H9 (cell line): ENCODE results near the gene TIMM50. TPM values are rescaled to one million over a fixed set of nuclear protein-coding genes. Genes with fewer than 3 reads are reported as not detected.

Experiments
- DNase-seq: peaks from one replicate; pipeline ENCODE4 v3.0.0-alpha.2; 2017
- H2AFZ ChIP-seq: one replicate; pipeline ENCODE4 v1.6.1; 2013; ENCODE audit warnings: mild to moderate bottlenecking, low read length, control low read depth, moderate library complexity
- H2AK5ac ChIP-seq: 2 replicates; pipeline ENCODE4 v1.6.1; 2013; ENCODE audit warnings: low read length, control low read depth, mixed read lengths; ENCODE audit not compliant: insufficient read length
- H2BK120ac ChIP-seq: one replicate; pipeline ENCODE4 v1.6.1; 2013; ENCODE audit warnings: low read depth, mild to moderate bottlenecking, low read length, control low read depth, inconsistent platforms; ENCODE audit not compliant: poor library complexity, severe bottlenecking
- H2BK12ac ChIP-seq: 2 replicates; pipeline ENCODE4 v1.6.1; 2013; ENCODE audit warnings: low read length, control low read depth, mixed read lengths, low read depth; ENCODE audit not compliant: insufficient read length
- H2BK15ac ChIP-seq: 2 replicates; pipeline ENCODE4 v1.6.1; 2013; ENCODE audit warnings: low read depth, low read length, control low read depth
- H2BK20ac ChIP-seq: one replicate; pipeline ENCODE4 v1.6.1; 2013; ENCODE audit warnings: low read depth, mild to moderate bottlenecking, low read length, control low read depth, inconsistent platforms; ENCODE audit not compliant: poor library complexity, severe bottlenecking
- H2BK5ac ChIP-seq: 2 replicates; pipeline ENCODE4 v1.6.1; 2013; ENCODE audit warnings: low read length, control low read depth, mixed read lengths; ENCODE audit not compliant: insufficient read length
- H3K14ac ChIP-seq: 2 replicates; pipeline ENCODE4 v1.6.1; 2013; ENCODE audit warnings: low read length, control low read depth; ENCODE audit not compliant: insufficient read depth
- H3K18ac ChIP-seq: 2 replicates; pipeline ENCODE4 v1.6.1; 2013; ENCODE audit warnings: low read depth, mild to moderate bottlenecking, mixed read lengths, low read length, control low read depth; ENCODE audit not compliant: insufficient read length
- H3K23ac ChIP-seq: 2 replicates; pipeline ENCODE4 v1.6.1; 2013; ENCODE audit warnings: low read length, control low read depth, mixed read lengths, low read depth; ENCODE audit not compliant: insufficient read length
- H3K23me2 ChIP-seq: 2 replicates; pipeline ENCODE4 v1.6.1; 2013; ENCODE audit warnings: low read depth, mild to moderate bottlenecking, mixed read lengths, low read length, control low read depth; ENCODE audit not compliant: insufficient read length, poor library complexity, severe bottlenecking
- H3K27ac ChIP-seq: 2 replicates; pipeline ENCODE4 v1.5.1; 2013; ENCODE audit warnings: low read length, control low read depth, mixed read lengths, low read depth; ENCODE audit not compliant: insufficient read length
- H3K27me3 ChIP-seq: 2 replicates; pipeline ENCODE4 v1.6.1; 2013; ENCODE audit warnings: low read length, control low read depth, inconsistent platforms; ENCODE audit not compliant: insufficient read depth
- H3K4ac ChIP-seq: 2 replicates; pipeline ENCODE4 v1.6.1; 2013; ENCODE audit warnings: low read depth, mild to moderate bottlenecking, control low read depth, inconsistent platforms, low read length, moderate library complexity
- H3K4me1 ChIP-seq: 2 replicates; pipeline ENCODE4 v1.6.1; 2013; ENCODE audit warnings: low read length, control low read depth, inconsistent platforms; ENCODE audit not compliant: insufficient read depth
- H3K4me2 ChIP-seq: 2 replicates; pipeline ENCODE4 v1.6.1; 2013; ENCODE audit warnings: low read length, control low read depth, mixed read lengths; ENCODE audit not compliant: insufficient read length, insufficient read depth
- H3K56ac ChIP-seq: 2 replicates; pipeline ENCODE4 v1.6.1; 2013; ENCODE audit warnings: low read depth, mild to moderate bottlenecking, mixed read lengths, low read length, control low read depth; ENCODE audit not compliant: insufficient read length
- H3K79me1 ChIP-seq: 2 replicates; pipeline ENCODE4 v1.6.1; 2013; ENCODE audit warnings: low read depth, mild to moderate bottlenecking, moderate library complexity, low read length, control low read depth, inconsistent platforms; ENCODE audit not compliant: insufficient read depth, poor library complexity, severe bottlenecking
- H3K79me2 ChIP-seq: 2 replicates; pipeline ENCODE4 v1.6.1; 2013; ENCODE audit warnings: low read length, control low read depth, inconsistent platforms; ENCODE audit not compliant: insufficient read depth
- H3K9ac ChIP-seq: 2 replicates; pipeline ENCODE4 v1.6.1; 2013; ENCODE audit warnings: low read length, control low read depth, mixed read lengths; ENCODE audit not compliant: insufficient read length; ENCODE audit errors: extremely low read depth
- H3K9me3 ChIP-seq: one replicate; pipeline ENCODE4 v1.6.1; 2013; ENCODE audit warnings: low read depth, low read length, inconsistent platforms; ENCODE audit not compliant: control insufficient read depth
- H3T11ph ChIP-seq: one replicate; pipeline ENCODE4 v1.6.1; 2013; ENCODE audit warnings: mild to moderate bottlenecking, low read length, control low read depth, inconsistent platforms
- H4K20me1 ChIP-seq: one replicate; pipeline ENCODE4 v1.6.1; 2013; ENCODE audit not compliant: control insufficient read depth, insufficient read length, insufficient read depth
- H4K5ac ChIP-seq: 2 replicates; pipeline ENCODE4 v1.6.1; 2013; ENCODE audit warnings: low read depth, mild to moderate bottlenecking, mixed read lengths, low read length, control low read depth; ENCODE audit not compliant: insufficient read length
- H4K8ac ChIP-seq: replicated peaks from 2 replicates; pipeline ENCODE4 v1.6.1; 2013; ENCODE audit warnings: low read length, control low read depth, mixed read lengths, low read depth; ENCODE audit not compliant: insufficient read length
- H4K91ac ChIP-seq: 2 replicates; pipeline ENCODE4 v1.6.1; 2013; ENCODE audit warnings: low read depth, mild to moderate bottlenecking, moderate library complexity, mixed read lengths, low read length, control low read depth; ENCODE audit not compliant: insufficient read length
- H3K27ac Mint-ChIP-seq, 3 experiments: 2 replicates in 2 of 3; 3 replicates in 1 of 3; pipeline ENCODE4 v1.8.0; 2020 to 2021; ENCODE audit warnings: mixed read lengths in 3 of 3, mild to moderate bottlenecking in 1 of 3, moderate library complexity in 1 of 3
- H3K27me3 Mint-ChIP-seq: 2 replicates; pipeline ENCODE4 v1.8.0; 2021; ENCODE audit warnings: low read depth, mild to moderate bottlenecking, moderate library complexity, mixed read lengths
- H3K36me3 Mint-ChIP-seq, 3 experiments: 2 replicates in 2 of 3; 3 replicates in 1 of 3; pipeline ENCODE4 v1.8.0; 2020 to 2021; ENCODE audit warnings: low read depth in 3 of 3, mixed read lengths in 3 of 3; ENCODE audit not compliant: insufficient read depth in 1 of 3
- H3K4me1 Mint-ChIP-seq, 2 experiments: 2 replicates each; pipeline ENCODE4 v1.8.0; 2020; ENCODE audit warnings: mixed read lengths in 2 of 2
- H3K4me3 Mint-ChIP-seq, 2 experiments: 2 replicates in 1 of 2; 3 replicates in 1 of 2; pipeline ENCODE4 v1.8.0; 2020 to 2021; ENCODE audit warnings: mild to moderate bottlenecking in 2 of 2, mixed read lengths in 2 of 2, moderate library complexity in 1 of 2
- H3K9me3 Mint-ChIP-seq, 2 experiments: 2 replicates in 1 of 2; 3 replicates in 1 of 2; pipeline ENCODE4 v1.8.0; 2020; ENCODE audit warnings: mild to moderate bottlenecking in 2 of 2, mixed read lengths in 2 of 2, moderate library complexity in 1 of 2
- WGBS: extraction: QIAGEN DNeasy Blood & Tissue Kit; methylation state at CpG from one replicate; pipeline ENCODE4 v1.1.7; 2013; ENCODE audit warnings: missing lambda C conversion rate, low lambda C conversion rate, mixed read lengths; ENCODE audit not compliant: insufficient read length; ENCODE audit errors: extremely low coverage; 5-methylcytosine and 5-hydroxymethylcytosine counted together
- total RNA-seq: library from RNA; stranded (reverse); gene quantifications from 2 replicates; pipeline ENCODE4 v1.2.1, GENCODE V29; 2021
- TF ChIP-seq, protein P1 (sequence below): fragments of 200-600 bp; sonication (generic); conservative IDR thresholded peaks from 3 replicates; pipeline ENCODE4 v1.8.0; 2021; ENCODE audit warnings: antibody characterized with exemption, mild to moderate bottlenecking

Gene TIMM50
- total RNA-seq, 1 experiment from 2014 or later, result 128 TPM

DNA sequence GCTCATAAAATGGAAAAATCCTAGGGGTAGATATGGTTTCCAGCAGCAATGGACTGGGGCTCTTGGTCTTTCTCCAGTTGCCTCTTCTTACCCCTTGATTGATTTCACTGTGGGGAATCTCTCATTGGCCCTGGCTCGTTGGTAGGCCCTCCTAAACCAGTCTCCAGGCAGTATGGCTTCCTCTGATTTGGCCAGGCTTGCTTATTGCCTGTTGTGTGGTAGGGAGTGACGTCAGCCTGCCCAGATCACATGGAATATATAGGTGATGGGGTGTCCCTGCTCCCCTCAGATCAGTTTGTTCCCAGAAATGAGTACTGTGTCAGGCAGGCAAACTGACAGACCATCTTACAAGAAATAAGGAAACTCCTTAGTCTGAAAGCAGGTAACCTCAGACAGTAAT, 28.6 kb downstream of the TIMM50 start:
- Mint-ChIP-seq H3K27ac (no peak overlapping the region), H3K36me3 (peaks cover 0 to 3% (median 2%) of the 10 kb centered on the region in 3 experiments; a peak in 1 of 7 replicates), H3K4me3 (0 out of 5 replicates have a peak overlapping the region, but pooled peaks of 1 of the 2 experiments have one; percentile 14), H3K4me1 (peaks cover 9 to 10% of the 10 kb centered on the region in 2 experiments), H3K27me3 (peaks cover 86% of the 10 kb centered on the region), H3K9me3 (peaks cover 7 to 11% of the 10 kb centered on the region in 2 experiments; a peak in 4 of 5 replicates)
- Histone ChIP-seq H2BK15ac (no peak overlapping the region), H2BK12ac (no peak overlapping the region), H3K79me1 (no peaks in the 10 kb centered on the region), H3K4me1 (no peaks in the 10 kb centered on the region), H3K18ac (no peak overlapping the region), H2BK20ac (no peak overlapping the region), H3K27ac (no peak overlapping the region), H2AK5ac (no peak overlapping the region), H3K4ac (no peak overlapping the region), H3K4me2 (no peak overlapping the region), H3K9ac (no peak overlapping the region), H3K56ac (no peak overlapping the region), H3K23ac (no peak overlapping the region), H2BK120ac (no peak overlapping the region), H4K20me1 (no peaks in the 10 kb centered on the region), H4K91ac (no peak overlapping the region), H3T11ph (no peak overlapping the region), H2AFZ (no peak overlapping the region), H3K14ac (no peak overlapping the region), H4K8ac (no peak overlapping the region), H4K5ac (no peak overlapping the region), H3K9me3 (no peaks in the 10 kb centered on the region), H2BK5ac (no peak overlapping the region), H3K79me2 (no peaks in the 10 kb centered on the region), H3K23me2 (peaks cover 10% of the 10 kb centered on the region), H3K27me3 (peaks cover 19% of the 10 kb centered on the region; the same call in 1 of the 2 replicates)
- no peak for DNase-seq
- TF ChIP-seq, protein P1, sequence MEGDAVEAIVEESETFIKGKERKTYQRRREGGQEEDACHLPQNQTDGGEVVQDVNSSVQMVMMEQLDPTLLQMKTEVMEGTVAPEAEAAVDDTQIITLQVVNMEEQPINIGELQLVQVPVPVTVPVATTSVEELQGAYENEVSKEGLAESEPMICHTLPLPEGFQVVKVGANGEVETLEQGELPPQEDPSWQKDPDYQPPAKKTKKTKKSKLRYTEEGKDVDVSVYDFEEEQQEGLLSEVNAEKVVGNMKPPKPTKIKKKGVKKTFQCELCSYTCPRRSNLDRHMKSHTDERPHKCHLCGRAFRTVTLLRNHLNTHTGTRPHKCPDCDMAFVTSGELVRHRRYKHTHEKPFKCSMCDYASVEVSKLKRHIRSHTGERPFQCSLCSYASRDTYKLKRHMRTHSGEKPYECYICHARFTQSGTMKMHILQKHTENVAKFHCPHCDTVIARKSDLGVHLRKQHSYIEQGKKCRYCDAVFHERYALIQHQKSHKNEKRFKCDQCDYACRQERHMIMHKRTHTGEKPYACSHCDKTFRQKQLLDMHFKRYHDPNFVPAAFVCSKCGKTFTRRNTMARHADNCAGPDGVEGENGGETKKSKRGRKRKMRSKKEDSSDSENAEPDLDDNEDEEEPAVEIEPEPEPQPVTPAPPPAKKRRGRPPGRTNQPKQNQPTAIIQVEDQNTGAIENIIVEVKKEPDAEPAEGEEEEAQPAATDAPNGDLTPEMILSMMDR, result no peak
- no CpG with 5 or more reads among the region's 2 CpGs for WGBS
